Stomach (tissue), 9 donors: ENCODE results near the gene MAP3K5. TPM values are rescaled to one million over a fixed set of nuclear protein-coding genes. Genes with fewer than 3 reads are reported as not detected.
A peak's percentile ranks its signal among the peaks of the same experiment; 100 is the strongest.
"Not testable (repeated sequence)": the region's sequence is repeated elsewhere in the genome, so short reads cannot be mapped to it uniquely, and the experiment has no call there.

Source experiments
- DNase-seq, 2 donors: peaks; one replicate each; pipeline versions ENCODE4 v3.0.0 to v3.0.0-alpha.2; 2013 to 2019
- H3K27ac ChIP-seq, 5 donors: fragments of 200-600 bp in 4 of 5; sonication (generic) in 4 of 5; one replicate each; pipeline ENCODE4 v1.5.1; 2013 to 2019; ENCODE audit warnings: mild to moderate bottlenecking in 1 of 5, moderate library complexity in 1 of 5
- H3K27me3 ChIP-seq, 3 donors: fragments of 200-600 bp; sonication (generic); one replicate each; pipeline ENCODE4 v1.5.1; 2017 to 2019; ENCODE audit warnings: mixed run types in 1 of 3
- H3K36me3 ChIP-seq, 4 donors: fragments of 200-600 bp; sonication (generic); 1 replicate in 3 of 4; 2 replicates in 1 of 4; pipeline ENCODE4 v1.5.1; 2016 to 2019
- H3K4me1 ChIP-seq, 4 donors: fragments of 200-600 bp; sonication (generic); one replicate each; pipeline ENCODE4 v1.5.1; 2016 to 2019
- H3K4me3 ChIP-seq, 4 donors: fragments of 200-600 bp; sonication (generic) in 3 of 4; one replicate each; pipeline ENCODE4 v1.5.1; 2016 to 2019; ENCODE audit warnings: mild to moderate bottlenecking in 1 of 4
- H3K9me3 ChIP-seq, 4 donors: fragments of 200-600 bp; sonication (generic); one replicate each; pipeline ENCODE4 v1.5.1; 2016 to 2019
- CTCF ChIP-seq, 7 experiments: fragments of 450-650 bp in 4 of 7; fragments of 200-600 bp in 3 of 7; sonication (generic) in 3 of 7; IDR thresholded peaks; one replicate each; pipeline ENCODE4 v1.5.1; 2016 to 2019; ENCODE audit warnings: antibody characterized with exemption in 7 of 7, control low read depth in 2 of 7, mild to moderate bottlenecking in 1 of 7
- EP300 ChIP-seq: sonication (generic); formaldehyde crosslinking; IDR thresholded peaks from one replicate; pipeline ENCODE4 v1.6.1; 2017; ENCODE audit warnings: antibody characterized with exemption
- POLR2A ChIP-seq, 4 donors: fragments of 450-650 bp; IDR thresholded peaks; one replicate each; pipeline ENCODE4 v1.6.1; 2016; ENCODE audit warnings: antibody characterized with exemption in 4 of 4, control low read depth in 2 of 4, mild to moderate bottlenecking in 1 of 4, moderate library complexity in 1 of 4
- POLR2AphosphoS5 ChIP-seq, 3 donors: sonication (generic); formaldehyde crosslinking; IDR thresholded peaks; one replicate each; pipeline ENCODE4 v1.6.1; 2016; ENCODE audit warnings: antibody characterized with exemption in 3 of 3
- WGBS, 5 donors: extraction: QIAGEN DNeasy Blood & Tissue Kit in 3 of 5; methylation state at CpG; one replicate each; pipeline versions ENCODE4 v1.1.5 to v1.1.7; 2013 to 2018; 5-methylcytosine and 5-hydroxymethylcytosine counted together
- intact Hi-C: fragments of 100-400 bp; cut with DNase I; formaldehyde crosslinking; loops from one replicate; pipeline ENCODE4 v1.15.1; 2023; ENCODE audit warnings: low total_unique reads
- polyA plus RNA-seq, 3 donors: library from polyadenylated mRNA; stranded (reverse); fragments of 200-250 nt; gene quantifications; one replicate each; pipeline ENCODE4 v1.2.3, GENCODE V29; 2013
- total RNA-seq, 5 donors: library from RNA; depleted of rRNA; stranded (reverse); fragments of >200 nt; gene quantifications; one replicate each; pipeline versions ENCODE4 v1.1.0 to v1.2.3, GENCODE V29; 2014 to 2016
- donor health status: healthy with polysubstance abuse.
- donor health status: Bipolar disorder and iron deficiency.
- donor health status: healthy.

The MAP3K5 gene
- total and polyA plus RNA-seq, 8 donors, result 4.9 to 40.3 (median 23.6) TPM

GRCh38 chr6:136591617-136592016, 200.7 kb downstream of the MAP3K5 start:
- no peaks in the 10 kb centered on the region for H3K27me3 ChIP-seq
- no peak for DNase-seq
- WGBS, 5 donors, result 63 to 90% (median 82%) methylated on average over 1 of the region's 1 CpG
- H3K4me3 ChIP-seq, result no peak overlapping the region
- intact Hi-C loops, result no loop called here
- H3K9me3 ChIP-seq, result no peaks in the 10 kb centered on the region
- no peak overlapping the region for H3K27ac ChIP-seq
- H3K36me3 ChIP-seq, result peaks cover 26 to 75% (median 68%) of the 10 kb centered on the region in 4 donors
- H3K4me1 ChIP-seq, result peaks cover 0 to 23% (median 9%) of the 10 kb centered on the region in 4 donors
- no peak for TF ChIP-seq EP300
- no peak for TF ChIP-seq POLR2AphosphoS5 (IDR thresholded peaks at IDR 0.05)
- TF ChIP-seq POLR2A (IDR thresholded peaks at IDR 0.05), result no peak
- TF ChIP-seq CTCF (IDR thresholded peaks at IDR 0.05), result no peak

GRCh38 chr6:136590846-136591245, 201.4 kb downstream of the MAP3K5 start:
- H3K27ac ChIP-seq, H3K9me3 ChIP-seq, intact Hi-C loops, H3K4me3 ChIP-seq, DNase-seq, H3K27me3 ChIP-seq: not testable (repeated sequence)
- peaks cover 0 to 28% (median 11%) of the 10 kb centered on the region in 4 donors for H3K4me1 ChIP-seq
- WGBS, 5 donors, result 94 to 100% (median 97%) methylated on average over 2 of the region's 2 CpGs
- peaks cover 26 to 74% (median 65%) of the 10 kb centered on the region in 4 donors for H3K36me3 ChIP-seq

GRCh38 chr6:136587527-136587926, 204.8 kb downstream of the MAP3K5 start:
- intact Hi-C loops, result no loop called here
- peak overlapping the region in 3 of 5 donors; percentile 8 to 74 (median 61) for H3K27ac ChIP-seq
- DNase-seq, result no peak

GRCh38 chr6:136586295-136586694, 206.0 kb downstream of the MAP3K5 start:
- H3K36me3 ChIP-seq, result peaks cover 16 to 82% (median 65%) of the 10 kb centered on the region in 4 donors
- H3K4me1 ChIP-seq, result peaks cover 0 to 19% (median 8%) of the 10 kb centered on the region in 4 donors
- DNase-seq, result no peak
- no peaks in the 10 kb centered on the region for H3K27me3 ChIP-seq
- H3K4me3 ChIP-seq, result no peak overlapping the region
- no peaks in the 10 kb centered on the region for H3K9me3 ChIP-seq
- peak in 2 of 3 donors; percentile 2 to 14 for TF ChIP-seq POLR2AphosphoS5 (IDR thresholded peaks at IDR 0.05)
- no peak for TF ChIP-seq POLR2A (IDR thresholded peaks at IDR 0.05)
- TF ChIP-seq EP300, result no peak
- peak overlapping the region in 4 of 5 donors; percentile 60 to 74 (median 65) for H3K27ac ChIP-seq
- intact Hi-C loops, result no loop called here
- 58 to 68% (median 68%) methylated on average over 4 of the region's 4 CpGs for WGBS, 5 donors

More at GRCh38 chr6:136587527-136587926, 204.8 kb downstream of the MAP3K5 start:
- Histone ChIP-seq H3K4me1 (peaks cover 0 to 18% (median 8%) of the 10 kb centered on the region in 4 donors), H3K27me3 (no peaks in the 10 kb centered on the region), H3K9me3 (no peaks in the 10 kb centered on the region), H3K36me3 (peaks cover 26 to 82% (median 65%) of the 10 kb centered on the region in 4 donors), H3K4me3 (no peak overlapping the region)
- WGBS, 5 donors, result 94 to 100% (median 96%) methylated on average over 1 of the region's 1 CpG
- TF ChIP-seq CTCF (IDR thresholded peaks at IDR 0.05) (no peak), POLR2AphosphoS5 (IDR thresholded peaks at IDR 0.05) (no peak), POLR2A (IDR thresholded peaks at IDR 0.05) (no peak), EP300 (no peak)

GRCh38 chr6:136585523-136585922, 206.8 kb downstream of the MAP3K5 start:
- DNase-seq, H3K27me3 ChIP-seq, H3K4me3 ChIP-seq, H3K9me3 ChIP-seq, intact Hi-C loops: not testable (repeated sequence)
- Histone ChIP-seq H3K4me1 (peaks cover 0 to 19% (median 8%) of the 10 kb centered on the region in 4 donors), H3K27ac (peak overlapping the region in 4 of 5 donors; percentile 60 to 74 (median 65)), H3K36me3 (peaks cover 11 to 82% (median 65%) of the 10 kb centered on the region in 4 donors)
- 95 to 100% (median 98%) methylated on average over 2 of the region's 2 CpGs for WGBS, 5 donors

GRCh38 chr6:136584290-136584689, 208.0 kb downstream of the MAP3K5 start:
- DNase-seq, H3K4me3 ChIP-seq, H3K9me3 ChIP-seq, H3K27me3 ChIP-seq, intact Hi-C loops: not testable (repeated sequence)
- H3K36me3 ChIP-seq, result peaks cover 8 to 82% (median 65%) of the 10 kb centered on the region in 4 donors
- peak overlapping the region in 3 of 5 donors; percentile 48 to 68 (median 60) for H3K27ac ChIP-seq
- H3K4me1 ChIP-seq, result peaks cover 0 to 19% (median 8%) of the 10 kb centered on the region in 4 donors
- 83 to 89% (median 87%) methylated on average over 5 of the region's 5 CpGs for WGBS, 5 donors
